ENCODE data around the gene HYAL2.
A peak's percentile ranks its signal among the peaks of the same experiment; 100 is the strongest.

DNA sequence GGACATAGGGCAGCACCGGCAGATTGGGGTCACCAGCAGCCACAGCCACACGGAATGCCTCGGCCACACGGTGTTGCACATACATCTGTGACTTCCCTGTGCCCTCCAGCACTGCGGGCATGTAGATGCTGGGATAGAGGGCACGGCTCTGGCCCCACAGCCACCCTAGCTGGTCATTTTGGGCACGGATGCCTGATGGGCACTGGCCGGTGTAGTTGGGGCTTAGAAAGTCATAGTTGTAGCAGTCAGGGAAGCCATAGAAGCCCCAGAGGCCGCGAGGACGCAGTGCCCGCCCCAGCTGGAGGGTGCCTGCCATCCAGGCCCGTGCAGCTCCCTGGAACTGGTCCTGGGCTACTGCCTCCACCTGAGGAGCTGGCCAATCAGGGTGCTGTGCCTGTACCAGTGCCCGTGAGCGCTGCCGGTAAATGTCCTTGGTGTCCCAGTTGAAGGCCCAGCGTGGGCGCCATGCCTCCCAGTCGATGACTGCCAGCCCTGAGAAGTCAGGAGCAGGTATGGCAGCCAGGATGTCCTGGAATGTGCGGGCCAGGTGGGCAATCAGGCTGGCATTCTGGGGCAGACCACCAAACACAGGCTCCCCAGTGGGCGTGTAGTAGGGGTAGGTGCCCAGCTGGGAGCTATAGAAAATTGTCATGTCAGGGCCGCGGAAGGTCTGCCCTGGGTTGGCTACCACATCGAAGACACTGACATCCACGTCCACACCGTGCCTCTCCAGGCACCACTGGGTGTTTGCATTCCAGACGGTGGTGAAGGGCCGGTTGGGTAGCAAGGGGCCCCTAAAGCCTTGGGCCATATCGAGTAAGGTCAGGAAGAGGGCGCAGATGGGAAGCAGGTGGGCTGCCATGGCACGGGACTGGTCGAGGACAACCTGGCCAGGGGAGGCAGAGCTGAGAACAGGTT is 20.2 kb downstream of the HYAL2 start:
- TF ChIP-seq, protein P1, sequence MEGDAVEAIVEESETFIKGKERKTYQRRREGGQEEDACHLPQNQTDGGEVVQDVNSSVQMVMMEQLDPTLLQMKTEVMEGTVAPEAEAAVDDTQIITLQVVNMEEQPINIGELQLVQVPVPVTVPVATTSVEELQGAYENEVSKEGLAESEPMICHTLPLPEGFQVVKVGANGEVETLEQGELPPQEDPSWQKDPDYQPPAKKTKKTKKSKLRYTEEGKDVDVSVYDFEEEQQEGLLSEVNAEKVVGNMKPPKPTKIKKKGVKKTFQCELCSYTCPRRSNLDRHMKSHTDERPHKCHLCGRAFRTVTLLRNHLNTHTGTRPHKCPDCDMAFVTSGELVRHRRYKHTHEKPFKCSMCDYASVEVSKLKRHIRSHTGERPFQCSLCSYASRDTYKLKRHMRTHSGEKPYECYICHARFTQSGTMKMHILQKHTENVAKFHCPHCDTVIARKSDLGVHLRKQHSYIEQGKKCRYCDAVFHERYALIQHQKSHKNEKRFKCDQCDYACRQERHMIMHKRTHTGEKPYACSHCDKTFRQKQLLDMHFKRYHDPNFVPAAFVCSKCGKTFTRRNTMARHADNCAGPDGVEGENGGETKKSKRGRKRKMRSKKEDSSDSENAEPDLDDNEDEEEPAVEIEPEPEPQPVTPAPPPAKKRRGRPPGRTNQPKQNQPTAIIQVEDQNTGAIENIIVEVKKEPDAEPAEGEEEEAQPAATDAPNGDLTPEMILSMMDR (IDR thresholded peaks at IDR 0.05), result no peak
- peak; percentile 79 for TF ChIP-seq POLR2A (IDR thresholded peaks at IDR 0.05)

Measured in right lobe of liver (tissue), 4 donors.